Cerebellar cortex (tissue), 1 donor: Measurements from ENCODE around the gene PCDHA12.
"Not testable (repeated sequence)": the region's sequence is repeated elsewhere in the genome, so short reads cannot be mapped to it uniquely, and the experiment has no call there.

ENCODE experiments used
- DNase-seq: peaks from one replicate; pipeline ENCODE4 v3.0.0-alpha.2; 2015; ENCODE audit warnings: low spot score

PCDHA12 gene

GRCh38 chr5:140857177-140857986 is 17.7 kb upstream of the PCDHA12 start:
- no peak for DNase-seq

DNA sequence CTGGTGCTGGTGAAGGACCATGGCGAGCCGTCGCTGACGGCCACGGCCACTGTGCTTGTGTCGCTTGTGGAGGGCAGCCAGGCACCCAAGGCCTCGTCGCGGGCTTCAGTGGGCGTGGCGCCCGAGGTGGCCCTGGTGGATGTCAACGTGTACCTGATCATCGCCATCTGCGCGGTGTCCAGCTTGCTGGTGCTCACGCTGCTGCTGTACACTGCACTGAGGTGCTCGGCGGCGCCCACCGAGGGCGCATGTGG is 17.2 kb upstream of the PCDHA12 start:
- no peak for DNase-seq

- no peak for DNase-seq
These were observed 12.4 kb upstream of the PCDHA12 start for GRCh38 chr5:140862441-140863295.

DNA sequence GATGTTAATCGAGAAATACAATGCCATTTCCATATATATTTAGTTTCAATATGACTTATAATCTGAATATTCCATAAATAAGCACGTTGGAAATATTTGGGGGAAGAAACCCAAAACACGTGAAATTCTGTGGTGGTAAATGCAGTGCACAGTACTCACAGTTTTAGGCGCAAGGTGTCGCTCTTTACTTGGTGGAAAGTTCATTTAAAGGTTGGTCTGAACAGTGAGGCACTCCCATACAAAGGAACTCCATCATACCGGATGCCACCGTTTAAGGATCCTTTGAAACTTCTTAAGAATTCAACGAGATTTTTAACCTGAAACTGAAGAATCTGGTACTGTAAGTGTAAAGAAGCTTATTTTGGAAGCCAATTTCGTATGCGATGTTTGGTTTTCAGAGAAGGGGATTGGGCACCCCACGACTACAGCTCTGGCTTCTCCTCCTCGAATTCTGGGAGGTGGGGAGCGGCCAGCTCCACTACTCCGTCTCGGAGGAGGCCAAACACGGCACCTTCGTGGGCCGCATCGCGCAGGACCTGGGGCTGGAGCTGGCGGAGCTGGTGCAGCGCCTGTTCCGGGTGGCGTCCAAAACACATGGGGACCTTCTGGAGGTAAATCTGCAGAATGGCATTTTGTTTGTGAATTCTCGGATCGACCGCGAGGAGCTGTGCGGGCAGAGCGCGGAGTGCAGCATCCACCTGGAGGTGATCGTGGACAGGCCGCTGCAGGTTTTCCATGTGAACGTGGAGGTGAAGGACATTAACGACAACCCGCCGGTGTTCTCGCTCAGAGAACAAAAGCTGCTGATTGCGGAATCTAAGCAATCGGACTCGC is 6.2 kb upstream of the PCDHA12 start, which contains the start of gene PCDHA11:
Gene PCDHA11 (plus strand): TSS at position 237 of the 834 bp plus-strand sequence. CDS start 147 bp downstream, at position 384.
- peak; percentile 83 for DNase-seq

DNA sequence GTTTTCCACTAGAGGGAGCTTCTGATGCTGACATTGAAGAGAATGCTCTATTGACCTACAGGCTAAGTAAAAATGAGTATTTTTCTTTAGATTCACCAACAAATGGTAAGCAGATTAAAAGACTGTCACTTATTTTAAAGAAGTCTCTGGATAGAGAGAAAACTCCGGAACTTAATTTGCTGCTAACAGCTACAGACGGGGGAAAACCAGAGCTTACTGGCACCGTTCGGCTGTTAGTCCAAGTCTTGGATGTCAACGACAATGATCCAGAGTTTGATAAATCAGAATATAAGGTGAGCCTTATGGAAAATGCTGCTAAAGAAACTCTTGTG is 5.6 kb upstream of the PCDHA12 start:
- no peak for DNase-seq

GRCh38 chr5:140870221-140871201 is 4.6 kb upstream of the PCDHA12 start:
- no peak for DNase-seq

- not testable (repeated sequence) for DNase-seq
These were observed 1.6 kb downstream of the PCDHA12 start for GRCh38 chr5:140876541-140877261.

DNA sequence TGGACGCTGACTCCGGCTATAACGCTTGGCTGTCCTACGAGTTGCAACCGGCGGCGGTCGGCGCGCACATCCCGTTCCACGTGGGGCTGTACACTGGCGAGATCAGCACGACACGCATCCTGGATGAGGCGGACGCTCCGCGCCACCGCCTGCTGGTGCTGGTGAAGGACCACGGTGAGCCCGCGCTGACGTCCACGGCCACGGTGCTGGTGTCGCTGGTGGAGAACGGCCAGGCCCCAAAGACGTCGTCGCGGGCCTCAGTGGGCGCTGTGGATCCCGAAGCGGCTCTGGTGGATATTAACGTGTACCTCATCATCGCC is 2.1 kb downstream of the PCDHA12 start:
- DNase-seq, result no peak

DNA sequence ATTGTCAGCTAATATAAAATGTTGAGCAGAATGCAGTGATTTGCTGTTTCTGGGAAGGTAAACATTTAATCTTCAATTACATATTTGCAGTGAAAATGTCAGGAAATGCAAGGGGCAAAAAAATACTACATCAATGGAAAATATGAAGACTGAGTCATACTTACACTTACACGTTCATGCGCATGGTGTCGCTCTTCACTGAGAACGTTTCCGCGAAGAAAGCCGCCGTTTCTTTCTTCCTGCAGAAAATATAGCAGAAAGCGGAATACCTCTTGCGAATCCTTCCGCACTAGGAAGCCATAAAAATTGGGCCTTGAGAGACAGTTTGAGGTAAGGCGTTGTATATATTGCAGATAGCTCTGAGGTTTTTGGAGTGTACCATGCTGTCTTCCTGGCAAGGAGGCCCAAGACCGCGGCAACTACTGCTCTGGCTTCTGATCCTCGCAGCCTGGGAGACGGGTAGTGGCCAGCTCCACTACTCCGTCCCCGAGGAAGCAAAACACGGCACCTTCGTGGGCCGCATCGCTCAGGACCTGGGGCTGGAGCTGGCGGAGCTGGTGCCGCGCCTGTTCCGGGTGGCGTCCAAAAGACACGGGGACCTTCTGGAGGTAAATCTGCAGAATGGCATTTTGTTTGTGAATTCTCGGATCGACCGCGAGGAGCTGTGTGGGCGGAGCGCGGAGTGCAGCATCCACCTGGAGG is 6.9 kb downstream of the PCDHA12 start, which contains the start of gene PCDHA13:
Gene PCDHA13 (plus strand): TSS at position 236 of the 702 bp plus-strand sequence. CDS start 145 bp downstream, at position 381.
- DNase-seq, result peak; percentile 19

GRCh38 chr5:140882591-140882899 is 7.4 kb downstream of the PCDHA12 start:
- DNase-seq, result peak; percentile 13

DNA sequence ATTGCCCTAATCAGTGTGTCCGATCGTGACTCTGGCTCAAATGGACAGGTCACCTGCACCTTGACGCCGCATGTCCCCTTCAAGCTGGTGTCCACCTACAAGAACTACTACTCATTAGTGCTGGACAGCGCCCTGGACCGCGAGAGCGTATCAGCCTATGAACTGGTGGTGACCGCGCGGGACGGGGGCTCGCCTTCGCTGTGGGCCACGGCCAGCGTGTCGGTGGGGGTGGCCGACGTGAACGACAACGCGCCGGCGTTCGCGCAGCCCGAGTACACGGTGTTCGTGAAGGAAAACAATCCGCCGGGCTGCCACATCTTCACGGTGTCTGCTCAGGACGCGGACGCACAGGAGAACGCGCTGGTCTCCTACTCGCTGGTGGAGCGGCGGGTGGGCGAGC is 8.3 kb downstream of the PCDHA12 start:
- DNase-seq, result no peak

GRCh38 chr5:140883927-140884697 is 9.0 kb downstream of the PCDHA12 start:
- no peak for DNase-seq

DNA sequence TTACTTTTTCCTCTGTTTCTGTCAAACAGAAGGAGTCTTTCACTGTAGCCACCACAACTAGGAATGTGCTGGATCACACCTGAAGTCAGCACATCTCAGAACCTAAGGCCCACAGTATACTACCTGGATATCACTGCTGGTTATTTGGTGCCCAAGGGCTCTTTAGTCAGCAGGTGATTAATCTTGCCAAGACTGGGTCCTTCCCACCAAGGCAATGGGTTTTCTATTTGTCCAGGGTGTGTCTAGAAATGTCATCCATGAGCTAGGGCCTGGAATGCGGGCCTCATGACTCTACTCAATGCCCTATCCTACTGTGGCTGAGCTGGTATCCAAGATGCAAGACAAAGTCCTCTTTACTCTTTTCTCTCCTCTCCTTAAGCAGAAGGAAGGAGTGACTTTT is 41.2 kb downstream of the PCDHA12 start:
- no peak for DNase-seq

GRCh38 chr5:140923601-140924000 is 48.5 kb downstream of the PCDHA12 start:
- DNase-seq, result peak; percentile 11

DNA sequence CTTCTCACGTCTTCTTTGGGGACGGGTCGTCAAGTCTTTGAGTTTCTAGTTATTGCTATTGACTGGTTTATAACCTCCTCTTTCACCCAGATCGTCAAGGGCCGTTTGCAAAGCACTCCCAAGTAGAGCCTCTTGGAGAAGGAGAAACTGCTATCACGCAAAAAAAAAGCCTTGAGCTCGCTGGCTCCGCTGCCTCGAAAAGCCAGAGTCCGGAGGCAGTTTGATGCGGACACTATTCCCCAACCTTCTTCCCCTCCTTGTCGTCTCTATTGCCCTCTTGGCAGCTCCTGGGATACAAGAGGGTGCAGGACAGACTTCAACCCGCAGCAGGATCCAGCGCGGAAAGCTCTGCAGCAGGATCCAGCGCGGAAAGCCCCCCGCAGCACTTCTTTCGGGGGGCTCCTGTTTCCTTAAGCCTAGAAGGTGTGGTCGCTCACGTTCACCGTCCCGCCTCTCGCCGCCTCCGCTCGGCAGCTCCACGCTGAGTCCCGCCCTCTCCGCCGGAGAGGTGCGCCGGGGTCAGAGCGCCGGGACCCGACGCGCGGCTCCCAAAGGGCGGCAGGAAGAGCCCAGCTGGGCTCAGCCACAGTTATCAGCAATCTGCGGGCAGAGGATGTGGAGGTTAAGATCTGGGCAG is 50.8 kb downstream of the PCDHA12 start, which contains the start of gene PCDHAC1:
Gene PCDHAC1 (plus strand): TSS at position 494 of the 637 bp plus-strand sequence. CDS start 594 bp downstream, outside the sequence.
- DNase-seq, result peak; percentile 51

DNA sequence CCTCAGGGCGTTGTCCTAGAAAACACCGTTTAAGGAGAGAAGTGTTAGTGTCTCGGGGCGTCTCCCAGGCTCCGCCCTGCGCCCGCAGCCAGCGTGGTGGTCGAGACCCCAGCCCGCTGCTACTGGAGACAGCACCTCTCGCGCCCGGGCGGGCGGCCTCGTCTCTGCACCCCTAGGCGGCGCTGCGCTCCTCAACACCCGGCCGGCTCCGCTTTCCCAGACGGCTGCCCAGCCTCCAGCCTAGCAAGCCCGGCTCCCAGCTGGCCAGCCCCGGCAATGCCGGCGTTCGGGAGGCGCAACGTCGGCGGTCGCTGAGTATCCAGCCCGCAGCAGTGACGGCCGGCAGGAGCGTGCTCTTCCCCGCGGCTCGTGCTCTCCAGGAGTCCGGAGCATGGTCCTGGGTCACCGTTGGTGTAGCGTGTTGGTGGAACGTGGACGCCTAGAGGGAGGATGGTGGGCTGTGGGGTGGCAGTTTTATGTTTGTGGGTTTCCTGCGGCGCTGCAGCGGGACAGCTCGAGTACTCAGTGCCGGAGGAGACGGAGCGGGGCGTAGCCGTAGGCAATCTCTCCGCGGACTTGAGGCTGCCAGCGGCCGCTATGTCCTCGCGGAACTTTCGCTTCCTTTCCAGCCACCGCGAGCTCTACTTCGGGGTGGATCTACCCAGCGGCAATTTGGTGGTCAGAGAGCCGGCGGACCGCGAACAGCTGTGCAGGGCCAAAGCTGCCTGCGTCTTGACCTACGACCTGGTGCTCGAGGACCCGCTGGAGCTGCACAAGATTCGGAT is 51.5 kb downstream of the PCDHA12 start:
- DNase-seq, result peak; percentile 83

DNA sequence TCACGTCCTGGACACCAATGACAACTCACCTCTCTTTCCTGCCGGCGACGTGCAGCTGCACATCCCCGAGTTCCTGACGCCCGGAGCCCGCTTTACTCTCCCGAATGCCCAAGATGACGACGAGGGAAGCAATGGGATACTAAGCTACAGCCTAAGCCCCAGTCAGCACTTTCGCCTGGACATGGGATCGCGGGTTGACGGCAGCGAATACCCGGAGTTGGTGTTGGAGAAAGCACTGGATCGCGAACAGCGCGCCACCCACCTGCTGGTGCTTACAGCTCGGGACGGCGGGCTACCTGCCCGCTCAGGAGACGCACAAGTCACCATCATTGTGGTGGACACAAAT is 52.1 kb downstream of the PCDHA12 start:
- peak; percentile 20 for DNase-seq
